ENCODE measurements around the gene RNASE8. TPM values are rescaled to one million over a fixed set of nuclear protein-coding genes. Genes with fewer than 3 reads are reported as not detected.
A peak's percentile ranks its signal among the peaks of the same experiment; 100 is the strongest.

RNASE8 gene
- total RNA-seq, 2 experiments from 2014 or later, result not detected

DNA sequence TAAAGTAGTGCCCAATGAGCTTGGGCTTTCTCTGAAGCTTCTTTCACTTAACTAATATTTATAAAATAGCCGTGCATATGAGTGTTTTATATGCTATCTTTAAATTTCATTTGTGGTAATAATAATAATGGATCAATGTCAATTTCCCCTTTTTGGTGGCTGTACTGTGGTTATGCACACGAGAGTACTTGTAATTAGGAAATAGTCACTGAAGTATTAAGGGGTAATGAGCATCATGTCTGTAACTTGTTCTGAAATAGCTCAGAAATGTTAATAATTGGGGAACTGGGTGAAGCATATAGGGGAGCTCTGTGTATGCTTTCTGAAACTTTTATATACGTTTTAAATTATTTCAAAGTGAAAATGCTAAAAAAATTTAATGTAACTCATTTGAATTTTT is 7.0 kb upstream of the RNASE8 start:
- TF ChIP-seq, protein P1, sequence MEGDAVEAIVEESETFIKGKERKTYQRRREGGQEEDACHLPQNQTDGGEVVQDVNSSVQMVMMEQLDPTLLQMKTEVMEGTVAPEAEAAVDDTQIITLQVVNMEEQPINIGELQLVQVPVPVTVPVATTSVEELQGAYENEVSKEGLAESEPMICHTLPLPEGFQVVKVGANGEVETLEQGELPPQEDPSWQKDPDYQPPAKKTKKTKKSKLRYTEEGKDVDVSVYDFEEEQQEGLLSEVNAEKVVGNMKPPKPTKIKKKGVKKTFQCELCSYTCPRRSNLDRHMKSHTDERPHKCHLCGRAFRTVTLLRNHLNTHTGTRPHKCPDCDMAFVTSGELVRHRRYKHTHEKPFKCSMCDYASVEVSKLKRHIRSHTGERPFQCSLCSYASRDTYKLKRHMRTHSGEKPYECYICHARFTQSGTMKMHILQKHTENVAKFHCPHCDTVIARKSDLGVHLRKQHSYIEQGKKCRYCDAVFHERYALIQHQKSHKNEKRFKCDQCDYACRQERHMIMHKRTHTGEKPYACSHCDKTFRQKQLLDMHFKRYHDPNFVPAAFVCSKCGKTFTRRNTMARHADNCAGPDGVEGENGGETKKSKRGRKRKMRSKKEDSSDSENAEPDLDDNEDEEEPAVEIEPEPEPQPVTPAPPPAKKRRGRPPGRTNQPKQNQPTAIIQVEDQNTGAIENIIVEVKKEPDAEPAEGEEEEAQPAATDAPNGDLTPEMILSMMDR (IDR thresholded peaks at IDR 0.05), result no peak
- H3K9me3 Mint-ChIP-seq, result no peaks in the 10 kb centered on the region
- POLR2A ChIA-PET, result no interaction called here
- intact Hi-C loops (cut with micrococcal nuclease), result no loop called here
- no peak overlapping the region for H3K27ac Mint-ChIP-seq
- no peak overlapping the region for H3K4me3 Mint-ChIP-seq
- DNase-seq, result no peak
- H3K27me3 Mint-ChIP-seq, result no peaks in the 10 kb centered on the region
- H3K36me3 Mint-ChIP-seq (ENCODE audit: low read depth), result no peaks in the 10 kb centered on the region
- CTCF ChIA-PET, result interaction anchor here (0.9 to 7.3 kb wide), 3 partner anchors 9 to 36 kb away, joined by 3 to 47 read pairs (median 4); no protein-coding TSS in a partner anchor
- no peaks in the 10 kb centered on the region for H3K4me1 Mint-ChIP-seq (ENCODE audit: low read depth)
- ATAC-seq, result no peak

DNA sequence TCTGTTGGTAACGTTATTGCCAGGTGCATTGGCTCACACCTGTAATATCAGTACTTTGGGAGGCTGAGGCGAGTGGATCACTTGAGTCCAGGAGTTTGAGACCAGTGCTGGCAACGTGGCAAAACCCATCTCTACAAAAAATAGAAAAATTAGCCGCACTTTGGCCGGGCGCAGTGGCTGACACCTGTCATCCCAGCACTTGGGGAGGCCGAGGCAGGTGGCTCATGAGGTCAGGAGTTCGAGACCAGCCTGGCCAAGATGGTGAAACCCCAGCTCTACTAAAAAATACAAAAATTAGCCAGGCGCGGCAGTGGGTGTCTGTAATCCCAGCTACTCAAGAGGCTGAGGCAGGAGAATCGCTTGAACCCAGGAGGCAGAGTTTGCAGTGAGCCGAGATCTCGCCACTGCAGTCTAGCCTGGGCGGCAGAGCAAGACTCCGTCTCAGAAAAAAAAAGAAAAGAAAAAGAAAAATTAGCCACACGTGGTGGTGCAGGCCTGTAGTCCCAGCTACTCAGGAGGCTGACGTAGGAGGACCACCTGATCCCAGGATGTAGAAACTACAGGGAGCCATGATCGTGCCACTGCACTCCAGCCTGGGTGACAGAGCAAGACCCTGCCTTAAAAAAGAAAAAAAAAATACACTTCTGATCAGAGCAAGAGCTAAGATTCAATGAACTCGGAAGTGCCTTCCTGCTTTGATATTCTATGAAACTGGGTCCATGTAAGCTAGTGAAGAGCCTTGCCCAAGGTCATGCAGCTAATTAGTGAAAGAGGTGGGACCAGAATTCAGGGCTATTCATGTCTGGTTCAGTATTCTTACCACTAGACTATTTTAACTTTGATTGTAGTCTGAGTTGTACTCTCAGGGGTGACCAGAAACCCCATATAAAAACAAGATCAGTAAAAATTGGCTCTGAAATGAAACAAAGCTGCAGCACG is 4.2 kb upstream of the RNASE8 start:
- ATAC-seq (no peak), DNase-seq (no peak)
- no peaks in the 10 kb centered on the region for H3K4me1 Mint-ChIP-seq (ENCODE audit: low read depth)
- no peak overlapping the region for H3K27ac Mint-ChIP-seq
- ChIA-PET CTCF (interaction anchor here (1.0 to 1.6 kb wide), 2 partner anchors 39 kb away, joined by 4 read pairs; no protein-coding TSS in a partner anchor), POLR2A (interaction anchor here (1.1 kb wide), 1 partner anchor 17 kb away, joined by 3 read pairs; the partner anchor contains the start of gene ARHGEF40)
- H3K27me3 Mint-ChIP-seq, result peaks cover 1% of the 10 kb centered on the region
- intact Hi-C loops (cut with micrococcal nuclease), result no loop called here
- H3K36me3 Mint-ChIP-seq (ENCODE audit: low read depth), result no peaks in the 10 kb centered on the region
- TF ChIP-seq, protein P1 (IDR thresholded peaks at IDR 0.05), result no peak
- no peak overlapping the region for H3K4me3 Mint-ChIP-seq
- H3K9me3 Mint-ChIP-seq, result no peaks in the 10 kb centered on the region

DNA sequence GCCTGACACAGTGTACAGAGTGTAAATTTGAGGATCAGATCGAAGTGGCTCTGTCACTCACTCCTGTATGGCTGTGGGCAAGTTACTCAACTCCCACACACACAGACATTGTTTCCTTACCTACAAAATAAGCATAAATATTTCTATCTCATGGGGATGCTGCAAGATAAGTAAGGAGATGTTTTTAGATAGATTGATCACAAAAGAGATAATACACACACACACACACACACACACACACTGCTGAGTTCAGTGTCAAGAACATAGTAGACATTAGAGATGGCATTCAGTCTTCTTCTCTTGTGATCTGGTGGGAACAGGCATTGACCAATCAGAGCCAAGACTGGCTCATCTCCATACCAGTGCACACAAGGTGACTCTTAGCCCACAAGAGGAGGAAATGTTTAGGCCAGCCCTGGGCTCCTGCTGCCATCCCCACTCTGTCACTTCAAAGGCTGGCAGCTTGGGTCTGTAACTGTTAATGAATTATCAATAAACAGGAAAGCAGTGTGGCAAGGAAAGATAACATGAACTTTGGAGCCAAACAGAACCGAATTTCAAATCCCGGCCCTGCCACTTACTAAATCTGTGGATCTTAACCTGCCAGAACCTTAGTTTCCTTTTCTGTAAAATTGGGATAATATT is 3.4 kb upstream of the RNASE8 start:
- no peaks in the 10 kb centered on the region for H3K9me3 Mint-ChIP-seq
- POLR2A ChIA-PET, result interaction anchor here (1.1 kb wide), 1 partner anchor 16 kb away, joined by 3 read pairs; the partner anchor contains the start of gene ARHGEF40
- TF ChIP-seq, protein P1 (IDR thresholded peaks at IDR 0.05), result no peak
- H3K4me1 Mint-ChIP-seq (ENCODE audit: low read depth), result no peaks in the 10 kb centered on the region
- no peak overlapping the region for H3K4me3 Mint-ChIP-seq
- peak; percentile 72 for ATAC-seq
- peak; percentile 20 for DNase-seq
- no peaks in the 10 kb centered on the region for H3K36me3 Mint-ChIP-seq (ENCODE audit: low read depth)
- CTCF ChIA-PET, result interaction anchor here (1.0 kb wide), 1 partner anchor 40 kb away, joined by 4 read pairs; no protein-coding TSS in a partner anchor
- intact Hi-C loops (cut with micrococcal nuclease), result no loop called here
- H3K27ac Mint-ChIP-seq, result no peak overlapping the region
- H3K27me3 Mint-ChIP-seq, result peaks cover 1% of the 10 kb centered on the region

DNA sequence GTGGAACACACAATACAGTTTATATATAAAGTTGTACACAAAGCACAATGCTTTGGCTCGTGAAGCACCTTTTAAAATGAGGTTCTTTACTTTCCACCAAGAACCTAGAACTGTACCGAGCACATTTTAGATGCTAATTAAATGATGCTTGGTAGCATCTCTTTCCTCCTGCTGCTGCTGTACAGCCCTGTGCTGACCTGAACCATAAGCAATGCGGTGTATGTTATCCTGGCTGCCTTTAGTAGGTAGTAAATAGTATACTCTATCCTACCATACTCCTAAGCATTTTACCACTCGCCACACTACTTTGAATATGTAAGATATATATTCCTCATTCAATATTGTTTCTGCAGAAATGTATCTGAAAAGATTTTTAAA is 2.9 kb upstream of the RNASE8 start:
- TF ChIP-seq, protein P1 (IDR thresholded peaks at IDR 0.05), result no peak
- ChIA-PET POLR2A (no interaction called here), CTCF (no interaction called here)
- Mint-ChIP-seq H3K4me3 (no peak overlapping the region), H3K4me1 (ENCODE audit: low read depth) (no peaks in the 10 kb centered on the region), H3K9me3 (no peaks in the 10 kb centered on the region), H3K27ac (no peak overlapping the region), H3K36me3 (ENCODE audit: low read depth) (no peaks in the 10 kb centered on the region), H3K27me3 (peaks cover 2% of the 10 kb centered on the region)
- no peak for ATAC-seq
- intact Hi-C loops (cut with micrococcal nuclease), result no loop called here
- no peak for DNase-seq

All from activated CD8-positive, alpha-beta T cell treated with anti-CD3 and anti-CD28 coated beads for 36 hours (primary cell).